ENCODE measurements around the gene UBE2E2.

UBE2E2 gene

GRCh38 chr3:23164746-23165145 is 38.4 kb upstream of the UBE2E2 start:
- TF ChIP-seq CTCF (conservative IDR thresholded peaks at IDR 0.05; ENCODE audit: low read depth, low read length) = no peak
- DNase-seq (ENCODE audit: low read depth) = no peak

GRCh38 chr3:23165571-23165970 is 37.6 kb upstream of the UBE2E2 start:
- H3K4me3 ChIP-seq (ENCODE audit: low read length) = no peak overlapping the region
- no peak for TF ChIP-seq CTCF (conservative IDR thresholded peaks at IDR 0.05; ENCODE audit: low read depth, low read length)
- DNase-seq (ENCODE audit: low read depth) = no peak

More at GRCh38 chr3:23164746-23165145, 38.4 kb upstream of the UBE2E2 start:
- no peak overlapping the region for H3K4me3 ChIP-seq (ENCODE audit: low read length)

- no peak overlapping the region for H3K4me3 ChIP-seq (ENCODE audit: low read length)
- no peak for TF ChIP-seq CTCF (conservative IDR thresholded peaks at IDR 0.05; ENCODE audit: low read depth, low read length)
- DNase-seq (ENCODE audit: low read depth) = no peak
These were observed 36.9 kb upstream of the UBE2E2 start for GRCh38 chr3:23166276-23166675.

GRCh38 chr3:23166845-23167244 is 36.3 kb upstream of the UBE2E2 start:
- DNase-seq (ENCODE audit: low read depth) = no peak
- H3K4me3 ChIP-seq (ENCODE audit: low read length) = no peak overlapping the region
- no peak for TF ChIP-seq CTCF (conservative IDR thresholded peaks at IDR 0.05; ENCODE audit: low read depth, low read length)

GRCh38 chr3:23169551-23169950 is 33.6 kb upstream of the UBE2E2 start:
- no peak overlapping the region for H3K4me3 ChIP-seq (ENCODE audit: low read length)
- no peak for TF ChIP-seq CTCF (conservative IDR thresholded peaks at IDR 0.05; ENCODE audit: low read depth, low read length)
- no peak for DNase-seq (ENCODE audit: low read depth)

- no peak for DNase-seq (ENCODE audit: low read depth)
- no peak overlapping the region for H3K4me3 ChIP-seq (ENCODE audit: low read length)
- no peak for TF ChIP-seq CTCF (conservative IDR thresholded peaks at IDR 0.05; ENCODE audit: low read depth, low read length)
These were observed 32.8 kb upstream of the UBE2E2 start for GRCh38 chr3:23170291-23170690.

GRCh38 chr3:23172059-23172458 is 31.1 kb upstream of the UBE2E2 start:
- no peak overlapping the region for H3K4me3 ChIP-seq (ENCODE audit: low read length)
- DNase-seq (ENCODE audit: low read depth) = no peak
- no peak for TF ChIP-seq CTCF (conservative IDR thresholded peaks at IDR 0.05; ENCODE audit: low read depth, low read length)

Measured in retinal pigment epithelial cell (primary cell).